ENCODE results near the gene ASB9.

ASB9 gene

GRCh38 chrX:15298201-15298600 is 28.3 kb upstream of the ASB9 start:
- no peak overlapping the region for H3K27ac ChIP-seq (ENCODE audit: low read depth, low read length)
- no peaks in the 10 kb centered on the region for H3F3A ChIP-seq (ENCODE audit: insufficient read depth)
- H4K20me1 ChIP-seq (ENCODE audit: low read depth, low read length), result no peaks in the 10 kb centered on the region
- TF ChIP-seq EZH2phosphoT487 (conservative IDR thresholded peaks at IDR 0.05; ENCODE audit: low read length) (no peak), CTCF (IDR thresholded peaks at IDR 0.05; ENCODE audit: insufficient read depth, low read length, poor library complexity, severe bottlenecking) (no peak)
- no peaks in the 10 kb centered on the region for H3K9me2 ChIP-seq (replicated peaks; ENCODE audit: insufficient read depth, low read length)
- H3K9me3 ChIP-seq (ENCODE audit: insufficient read depth, low read length), result no peaks in the 10 kb centered on the region
- no peak overlapping the region for H2AFZ ChIP-seq (ENCODE audit: low read depth, low read length, severe bottlenecking)
- no peak overlapping the region for H3K4me2 ChIP-seq (ENCODE audit: low read depth, low read length, poor library complexity, severe bottlenecking)
- no peaks in the 10 kb centered on the region for H3K27me3 ChIP-seq (ENCODE audit: low read length)
- H3K79me2 ChIP-seq (ENCODE audit: insufficient read depth, low read length), result no peaks in the 10 kb centered on the region
- no peaks in the 10 kb centered on the region for H3K36me3 ChIP-seq (ENCODE audit: low read length)
- H3K4me3 ChIP-seq (ENCODE audit: insufficient read depth, low read length, poor library complexity, severe bottlenecking), result no peak overlapping the region
- no peak overlapping the region for H3K9ac ChIP-seq (ENCODE audit: low read length)

- H3K79me2 ChIP-seq (ENCODE audit: insufficient read depth, low read length), result no peaks in the 10 kb centered on the region
- H3K4me3 ChIP-seq (ENCODE audit: insufficient read depth, low read length, poor library complexity, severe bottlenecking), result no peak overlapping the region
- H3K4me2 ChIP-seq (ENCODE audit: low read depth, low read length, poor library complexity, severe bottlenecking), result no peak overlapping the region
- H3K9ac ChIP-seq (ENCODE audit: low read length), result no peak overlapping the region
- H3K9me3 ChIP-seq (ENCODE audit: insufficient read depth, low read length), result no peaks in the 10 kb centered on the region
- H3K27ac ChIP-seq (ENCODE audit: low read depth, low read length), result no peak overlapping the region
- no peaks in the 10 kb centered on the region for H3F3A ChIP-seq (ENCODE audit: insufficient read depth)
- no peaks in the 10 kb centered on the region for H3K36me3 ChIP-seq (ENCODE audit: low read length)
- TF ChIP-seq CTCF (IDR thresholded peaks at IDR 0.05; ENCODE audit: insufficient read depth, low read length, poor library complexity, severe bottlenecking), result no peak
- TF ChIP-seq EZH2phosphoT487 (conservative IDR thresholded peaks at IDR 0.05; ENCODE audit: low read length), result no peak
- no peaks in the 10 kb centered on the region for H4K20me1 ChIP-seq (ENCODE audit: low read depth, low read length)
- no peaks in the 10 kb centered on the region for H3K27me3 ChIP-seq (ENCODE audit: low read length)
- H3K9me2 ChIP-seq (replicated peaks; ENCODE audit: insufficient read depth, low read length), result no peaks in the 10 kb centered on the region
- no peak overlapping the region for H2AFZ ChIP-seq (ENCODE audit: low read depth, low read length, severe bottlenecking)
Measured at GRCh38 chrX:15293451-15293850, 23.6 kb upstream of the ASB9 start.

DNA sequence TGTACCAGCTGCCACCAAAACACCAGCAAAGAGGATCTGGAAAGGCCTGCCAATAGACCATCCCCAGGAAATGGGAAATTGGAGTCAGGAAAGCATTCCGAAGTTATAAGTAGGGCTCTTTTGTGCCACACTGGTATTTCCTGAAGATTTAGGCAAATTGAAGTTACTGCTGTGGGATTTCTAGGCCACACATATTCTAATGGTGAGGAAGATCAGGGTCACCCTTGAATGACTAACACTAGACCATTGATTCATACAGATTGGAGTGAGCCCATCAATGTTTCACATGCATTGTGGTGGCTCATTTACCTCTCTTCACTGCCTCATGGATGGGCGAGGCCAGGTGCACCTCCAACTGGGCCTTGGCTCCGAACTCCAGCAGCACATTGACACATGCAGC is 23.0 kb upstream of the ASB9 start:
- Histone ChIP-seq H3F3A (ENCODE audit: insufficient read depth) (no peaks in the 10 kb centered on the region), H3K27ac (ENCODE audit: low read depth, low read length) (no peak overlapping the region), H3K4me3 (ENCODE audit: insufficient read depth, low read length, poor library complexity, severe bottlenecking) (no peak overlapping the region), H3K4me2 (ENCODE audit: low read depth, low read length, poor library complexity, severe bottlenecking) (no peak overlapping the region), H2AFZ (ENCODE audit: low read depth, low read length, severe bottlenecking) (no peak overlapping the region), H3K27me3 (ENCODE audit: low read length) (no peaks in the 10 kb centered on the region), H3K79me2 (ENCODE audit: insufficient read depth, low read length) (no peaks in the 10 kb centered on the region), H4K20me1 (ENCODE audit: low read depth, low read length) (no peaks in the 10 kb centered on the region), H3K9me2 (replicated peaks; ENCODE audit: insufficient read depth, low read length) (no peaks in the 10 kb centered on the region), H3K9ac (ENCODE audit: low read length) (no peak overlapping the region), H3K36me3 (ENCODE audit: low read length) (no peaks in the 10 kb centered on the region), H3K9me3 (ENCODE audit: insufficient read depth, low read length) (no peaks in the 10 kb centered on the region)
- TF ChIP-seq CTCF (IDR thresholded peaks at IDR 0.05; ENCODE audit: insufficient read depth, low read length, poor library complexity, severe bottlenecking) (no peak), EZH2phosphoT487 (conservative IDR thresholded peaks at IDR 0.05; ENCODE audit: low read length) (no peak)

DNA sequence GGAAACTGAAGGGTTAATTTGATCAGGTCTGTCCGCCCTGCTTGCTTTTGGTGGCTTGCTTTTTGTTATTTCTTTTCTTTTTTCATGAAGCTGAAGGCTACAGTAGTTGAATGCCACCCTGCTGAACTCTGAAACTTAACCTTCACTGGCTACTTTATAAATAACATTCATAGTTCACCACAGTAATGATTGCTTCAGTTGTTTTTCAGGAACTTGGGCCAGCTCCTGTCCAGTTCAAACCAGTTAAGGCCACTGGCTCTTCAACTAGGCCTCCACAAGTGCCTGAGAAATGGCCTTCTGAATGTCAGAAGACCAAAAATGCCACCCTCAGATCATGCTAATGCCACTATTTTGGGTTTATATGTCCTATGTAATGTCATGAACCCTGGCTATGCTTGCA is 7.7 kb upstream of the ASB9 start:
- no peaks in the 10 kb centered on the region for H3K9me2 ChIP-seq (replicated peaks; ENCODE audit: insufficient read depth, low read length)
- H3K27ac ChIP-seq (ENCODE audit: low read depth, low read length), result no peak overlapping the region
- TF ChIP-seq EZH2phosphoT487 (conservative IDR thresholded peaks at IDR 0.05; ENCODE audit: low read length) (no peak), CTCF (IDR thresholded peaks at IDR 0.05; ENCODE audit: insufficient read depth, low read length, poor library complexity, severe bottlenecking) (no peak)
- no peak overlapping the region for H3K4me3 ChIP-seq (ENCODE audit: insufficient read depth, low read length, poor library complexity, severe bottlenecking)
- no peaks in the 10 kb centered on the region for H3F3A ChIP-seq (ENCODE audit: insufficient read depth)
- no peak overlapping the region for H2AFZ ChIP-seq (ENCODE audit: low read depth, low read length, severe bottlenecking)
- H3K4me2 ChIP-seq (ENCODE audit: low read depth, low read length, poor library complexity, severe bottlenecking), result no peak overlapping the region
- no peaks in the 10 kb centered on the region for H3K36me3 ChIP-seq (ENCODE audit: low read length)
- H3K79me2 ChIP-seq (ENCODE audit: insufficient read depth, low read length), result no peaks in the 10 kb centered on the region
- H4K20me1 ChIP-seq (ENCODE audit: low read depth, low read length), result no peaks in the 10 kb centered on the region
- no peaks in the 10 kb centered on the region for H3K27me3 ChIP-seq (ENCODE audit: low read length)
- no peaks in the 10 kb centered on the region for H3K9me3 ChIP-seq (ENCODE audit: insufficient read depth, low read length)
- H3K9ac ChIP-seq (ENCODE audit: low read length), result no peak overlapping the region
